Measurements from ENCODE around the gene TAF6. TPM values are rescaled to one million over a fixed set of nuclear protein-coding genes. Genes with fewer than 3 reads are reported as not detected.
A peak's percentile ranks its signal among the peaks of the same experiment; 100 is the strongest.

Gene TAF6
- 17.0 and 20.8 TPM in 2 replicates for total RNA-seq

GRCh38 chr7:100119072-100119969, at the start of gene TAF6, which contains the start of gene CNPY4:
TSS of gene TAF6 (minus strand) at chr7:100119358. CDS start at chr7:100114209, 5,149 bp downstream.
TSS of gene CNPY4 (plus strand) at chr7:100119634. CDS start at chr7:100119745, 111 bp downstream.
- DNase-seq (ENCODE audit: low read depth in 2 of 2), result peak; percentile 97

GRCh38 chr7:100167912-100168323, 48.8 kb upstream of the TAF6 start:
- no peak for DNase-seq (ENCODE audit: low read depth in 2 of 2)

GRCh38 chr7:100166970-100167911, 48.1 kb upstream of the TAF6 start:
- no peak for DNase-seq (ENCODE audit: low read depth in 2 of 2)

GRCh38 chr7:100166317-100166940, 47.3 kb upstream of the TAF6 start:
- no peak for DNase-seq (ENCODE audit: low read depth in 2 of 2)

GRCh38 chr7:100163871-100164270, 44.7 kb upstream of the TAF6 start:
- DNase-seq (ENCODE audit: low read depth in 2 of 2), result no peak

GRCh38 chr7:100163006-100163531, 43.9 kb upstream of the TAF6 start:
- DNase-seq (ENCODE audit: low read depth in 2 of 2), result no peak

GRCh38 chr7:100160067-100160466, 40.9 kb upstream of the TAF6 start:
- DNase-seq (ENCODE audit: low read depth in 2 of 2), result no peak

GRCh38 chr7:100159099-100159623, 40.0 kb upstream of the TAF6 start:
- no peak for DNase-seq (ENCODE audit: low read depth in 2 of 2)

GRCh38 chr7:100158229-100159098, 39.3 kb upstream of the TAF6 start, which contains the start of gene TRAPPC14:
TSS of gene TRAPPC14 (minus strand) at chr7:100158723. CDS start at chr7:100158499, 224 bp downstream.
- DNase-seq (ENCODE audit: low read depth in 2 of 2), result peak; percentile 65 to 68

- DNase-seq (ENCODE audit: low read depth in 2 of 2), result peak; percentile 26 to 49
These were observed 38.4 kb upstream of the TAF6 start for GRCh38 chr7:100157334-100158228.

GRCh38 chr7:100157069-100157333, 37.8 kb upstream of the TAF6 start:
- DNase-seq (ENCODE audit: low read depth in 2 of 2), result no peak

GRCh38 chr7:100156331-100157068, 37.3 kb upstream of the TAF6 start:
- no peak for DNase-seq (ENCODE audit: low read depth in 2 of 2)

- DNase-seq (ENCODE audit: low read depth in 2 of 2), result no peak
These were observed 36.6 kb upstream of the TAF6 start for GRCh38 chr7:100155553-100156317.

GRCh38 chr7:100154651-100155491, 35.7 kb upstream of the TAF6 start:
- DNase-seq (ENCODE audit: low read depth in 2 of 2), result no peak

GRCh38 chr7:100153708-100154535, 34.8 kb upstream of the TAF6 start:
- DNase-seq (ENCODE audit: low read depth in 2 of 2), result no peak
